HepG2 (cell line): ENCODE measurements around the gene DNAJC15. TPM values are rescaled to one million over a fixed set of nuclear protein-coding genes. Genes with fewer than 3 reads are reported as not detected.
A peak's percentile ranks its signal among the peaks of the same experiment; 100 is the strongest.

Source experiments
- ATAC-seq: fragments of 200-7000 bp; cut with Tn5 transposase; 3 replicates; pipeline ENCODE4 v1.9.1; 2020; ENCODE audit warnings: mild to moderate bottlenecking, moderate library complexity
- BruUV-seq: library from RNA; stranded (reverse); fragments of 400-500 nt; replicated peaks from 2 replicates; lab custom pipeline; 2021; lab: Mats Ljungman, UMichigan
- CTCF ChIA-PET: fragments of 300-600 bp; formaldehyde crosslinking; extraction: SDS; loops from one replicate; lab custom pipeline; 2021; ENCODE audit warnings: low total read pairs, inconsistent platforms, low intra/inter-chr PET ratio; lab: Yijun Ruan, JAX
- POLR2A ChIA-PET: fragments of 350-600 bp; sonication (Branson Sonifier 250); formaldehyde crosslinking; loops from one replicate; lab custom pipeline; 2020; ENCODE audit warnings: antibody characterized with exemption, inconsistent platforms; lab: Yijun Ruan, JAX
- DNase-seq: peaks from one replicate; pipeline ENCODE4 v3.0.0-alpha.2; 2015; ENCODE audit warnings: low spot score
- FAIRE-seq: peaks from 3 replicates; lab custom pipeline; 2011; peaks lifted over from hg19 to GRCh38; lab: Jason Lieb, UNC
- H2AFZ ChIP-seq: one replicate; pipeline ENCODE4 v1.6.1; 2011; ENCODE audit warnings: low read length, inconsistent platforms
- H3K27ac ChIP-seq: fragments of 300-600 bp; 3 replicates; pipeline ENCODE4 v1.8.0; 2011; ENCODE audit warnings: mixed run types, mild to moderate bottlenecking, mixed read lengths, low read length, inconsistent platforms; ENCODE audit not compliant: insufficient read depth; ENCODE audit errors: extremely low read length
- H3K27me3 ChIP-seq, 2 experiments: fragments of 200-600 bp in 1 of 2; 2 replicates in 1 of 2; 3 replicates in 1 of 2; pipeline versions ENCODE4 v1.6.0 to v1.8.0; 2011; ENCODE audit warnings: low read length in 2 of 2, mild to moderate bottlenecking in 2 of 2, moderate library complexity in 2 of 2, inconsistent platforms in 1 of 2; ENCODE audit not compliant: insufficient read depth in 2 of 2, control insufficient read depth in 1 of 2
- H3K36me3 ChIP-seq, 2 experiments: fragments of 200-600 bp in 1 of 2; replicated peaks in 1 of 2; 2 replicates in 1 of 2; 3 replicates in 1 of 2; pipeline versions ENCODE4 v1.5.1 to v1.8.0; 2011; ENCODE audit warnings: low read length in 2 of 2, inconsistent platforms in 1 of 2; ENCODE audit not compliant: insufficient read depth in 2 of 2, control insufficient read depth in 1 of 2
- H3K4me1 ChIP-seq: 2 replicates; pipeline ENCODE4 v1.5.1; 2012; ENCODE audit warnings: low read length, inconsistent platforms; ENCODE audit not compliant: insufficient read depth
- H3K4me2 ChIP-seq: 2 replicates; pipeline ENCODE4 v1.6.0; 2011; ENCODE audit warnings: low read depth, low read length, inconsistent platforms
- H3K4me3 ChIP-seq, 3 experiments: fragments of 200-600 bp in 1 of 3; sonication (generic), shearing (Covaris generic) in 1 of 3; replicated peaks in 1 of 3; 2 replicates each; pipeline ENCODE4 v1.5.1; 2011 to 2016; ENCODE audit warnings: low read length in 3 of 3, inconsistent platforms in 2 of 3, low read depth in 2 of 3, mild to moderate bottlenecking in 2 of 3, control low read depth in 1 of 3, mixed read lengths in 1 of 3; ENCODE audit not compliant: insufficient read depth in 1 of 3
- H3K79me2 ChIP-seq: one replicate; pipeline ENCODE4 v1.6.1; 2011; ENCODE audit warnings: low read length, inconsistent platforms; ENCODE audit not compliant: insufficient read depth
- H3K9ac ChIP-seq: 2 replicates; pipeline ENCODE4 v1.6.0; 2011; ENCODE audit warnings: mild to moderate bottlenecking, low read depth, low read length, inconsistent platforms; ENCODE audit not compliant: insufficient read depth
- H3K9me3 ChIP-seq: 2 replicates; pipeline ENCODE4 v1.5.1; 2012; ENCODE audit warnings: mild to moderate bottlenecking, low read length
- H4K20me1 ChIP-seq: 2 replicates; pipeline ENCODE4 v1.6.0; 2011; ENCODE audit warnings: inconsistent platforms, mild to moderate bottlenecking, low read length, moderate library complexity; ENCODE audit not compliant: insufficient read depth
- CTCF ChIP-seq: sonication (generic); formaldehyde crosslinking; IDR thresholded peaks from 2 replicates; pipeline ENCODE4 v1.5.0; 2020; ENCODE audit warnings: mild to moderate bottlenecking, missing genetic modification reagents, moderate library complexity
- FOSL2 ChIP-seq: sonication (generic); formaldehyde crosslinking; IDR thresholded peaks from 2 replicates; pipeline ENCODE4 v1.4.0; 2020; ENCODE audit warnings: missing genetic modification reagents
- FOXP4 ChIP-seq: sonication (generic); formaldehyde crosslinking; IDR thresholded peaks from 2 replicates; pipeline ENCODE4 v1.4.0; 2020; ENCODE audit warnings: missing genetic modification reagents
- GABPA ChIP-seq, 2 experiments: IDR thresholded peaks; 2 replicates each; pipeline ENCODE4 v1.6.1; 2011 to 2016; ENCODE audit warnings: low read depth in 2 of 2, low read length in 1 of 2, missing biosample characterization in 1 of 2, missing genetic modification characterization in 1 of 2
- HNRNPLL ChIP-seq: fragments of 200-400 bp; formaldehyde crosslinking; IDR thresholded peaks from 2 replicates; pipeline ENCODE4 v1.6.1; 2017; ENCODE audit warnings: mild to moderate bottlenecking, low read depth, low read length; ENCODE audit not compliant: poor library complexity, severe bottlenecking
- IKZF1 ChIP-seq: fragments of 450-650 bp; IDR thresholded peaks from 2 replicates; pipeline ENCODE4 v1.7.1; 2016
- MAF1 ChIP-seq: sonication (generic); formaldehyde crosslinking; IDR thresholded peaks from 2 replicates; pipeline ENCODE4 v1.5.0; 2020; ENCODE audit warnings: missing genetic modification reagents, borderline replicate concordance
- POLR2AphosphoS2 ChIP-seq: IDR thresholded peaks from 2 replicates; pipeline ENCODE4 v1.6.1; 2011; ENCODE audit warnings: low read depth, low read length, improper control_type of control experiment
- RNF219 ChIP-seq: sonication (generic); formaldehyde crosslinking; IDR thresholded peaks from 2 replicates; pipeline ENCODE4 v1.5.0; 2020; ENCODE audit warnings: mild to moderate bottlenecking, missing genetic modification reagents
- SMARCE1 ChIP-seq: fragments of 450-650 bp; IDR thresholded peaks from 2 replicates; pipeline ENCODE4 v1.6.1; 2017; ENCODE audit warnings: borderline replicate concordance
- ZNF687 ChIP-seq: sonication (generic); formaldehyde crosslinking; IDR thresholded peaks from 2 replicates; pipeline ENCODE4 v1.5.1; 2020; ENCODE audit warnings: mild to moderate bottlenecking, missing genetic modification reagents, moderate library complexity
- WGBS: methylation state at CpG from one replicate; pipeline ENCODE4 v1.1.6; 2017; ENCODE audit warnings: low lambda C conversion rate; 5-methylcytosine and 5-hydroxymethylcytosine counted together
- in situ Hi-C: cut with HindIII; loops from 2 replicates; pipeline ENCODE4 v1.10.0; 2017; ENCODE audit warnings: low pct_unique_long_range_greater_than_20kb; ENCODE audit not compliant: extremely low pct_ligation_motif_present
- intact Hi-C: fragments of 100-400 bp; cut with micrococcal nuclease; formaldehyde crosslinking; loops from one replicate; pipeline ENCODE4 v1.10.0; 2022; ENCODE audit not compliant: unreplicated experiment
- polyA plus RNA-seq, 8 experiments: library from polyadenylated mRNA; depleted of rRNA in 3 of 8; stranded (reverse) in 7 of 8; unstranded in 1 of 8; fragments of >200 nt; fragmentation: Illumina TruSeq in 4 of 8; extraction: Trizol in 4 of 8; gene quantifications; 2 replicates each; pipeline versions ENCODE4 v1.2.1 to v1.2.3, GENCODE V29; 2011 to 2016; ENCODE audit warnings: low read depth in 4 of 8, missing spikeins in 1 of 8, mixed read lengths in 1 of 8; ENCODE audit not compliant: insufficient read depth in 1 of 8
- total RNA-seq, 5 experiments: library from RNA; depleted of rRNA; stranded (reverse); fragments of >200 nt; fragmentation: Illumina TruSeq; extraction: Trizol; gene quantifications; 2 replicates each; pipeline ENCODE4 v1.2.3, GENCODE V29; 2016; ENCODE audit warnings: low read depth in 1 of 5

DNAJC15 gene
- total and polyA plus RNA-seq, 2 of the 13 experiments (the other 11 are each of a cell fraction or from before 2014, with no cell fraction given) = 23.0 to 31.9 TPM

- peak overlapping the region in 2 of 3 experiments; percentile 17 to 27; a peak in 2 of 6 replicates for H3K4me3 ChIP-seq
- FAIRE-seq (no peak), DNase-seq (peak; percentile 46), ATAC-seq (peak; percentile 75)
- BruUV-seq = no TSS peak
- no peaks in the 10 kb centered on the region for H3K36me3 ChIP-seq
- in situ Hi-C loops (no loop called here), intact Hi-C loops (loop anchor here (5.0 kb wide), 1 partner anchor 51 kb away; no protein-coding TSS in a partner anchor)
- no peaks in the 10 kb centered on the region for H3K27me3 ChIP-seq
- peak overlapping the region; percentile 59 for H3K9ac ChIP-seq
- ChIA-PET CTCF (no interaction called here), POLR2A (interaction anchor here (1.8 to 2.6 kb wide), 3 partner anchors 11 to 34 kb away, joined by 4 to 12 read pairs (median 7); partner anchors contain the start of gene DNAJC15)
- no peak overlapping the region for H2AFZ ChIP-seq
- peaks cover 66% of the 10 kb centered on the region for H3K4me1 ChIP-seq
- no peaks in the 10 kb centered on the region for H4K20me1 ChIP-seq
- H3K79me2 ChIP-seq = peaks cover 59% of the 10 kb centered on the region
- no peaks in the 10 kb centered on the region for H3K9me3 ChIP-seq
- WGBS = 50% methylated on average over 1 of the region's 1 CpG
- no peak for TF ChIP-seq SMARCE1
- TF ChIP-seq GABPA (IDR thresholded peaks at IDR 0.05; ENCODE audit: low read depth, low read length) = no peak
- TF ChIP-seq GABPA (CRISPR knock-in tag; IDR thresholded peaks at IDR 0.05; ENCODE audit: low read depth) = 0 out of 2 replicates have a peak, but pooled peaks have one; percentile 11
- TF ChIP-seq FOSL2 = peak; percentile 29; the same call in 1 of the 2 replicates
- TF ChIP-seq POLR2AphosphoS2 = no peak
- no peak for TF ChIP-seq IKZF1
- TF ChIP-seq MAF1 (CRISPR knock-in tag) = no peak
- no peak for TF ChIP-seq FOXP4
- peak; percentile 37; the same call in 1 of the 2 replicates for TF ChIP-seq ZNF687 (CRISPR knock-in tag)
- no peak for TF ChIP-seq CTCF (CRISPR knock-in tag)
- no peak for TF ChIP-seq RNF219 (CRISPR knock-in tag)
- no peak for TF ChIP-seq HNRNPLL
- H3K27ac ChIP-seq = peak overlapping the region; percentile 71
- H3K4me2 ChIP-seq = peak overlapping the region; percentile 67
Measured at GRCh38 chr13:43058318-43058674, 34.9 kb downstream of the DNAJC15 start.
